SH-SY5Y (cell line): ENCODE data around the gene TSKS.

ENCODE experiments used
- GATA2 ChIP-seq: IDR thresholded peaks from 2 replicates; pipeline ENCODE4 v1.6.1; 2011; ENCODE audit warnings: mild to moderate bottlenecking, low read depth, low read length
- GATA3 ChIP-seq: IDR thresholded peaks from 2 replicates; pipeline ENCODE4 v1.6.1; 2011; ENCODE audit warnings: low read depth, mild to moderate bottlenecking, low read length, moderate library complexity

GRCh38 chr19:49741210-49741844 is 21.8 kb downstream of the TSKS start:
- TF ChIP-seq GATA3 (no peak), GATA2 (no peak)
